ENCODE data around the gene DDX1. TPM values are rescaled to one million over a fixed set of nuclear protein-coding genes. Genes with fewer than 3 reads are reported as not detected.

Gene DDX1
- total and polyA plus RNA-seq, 9 donors, result 36.5 to 80.1 (median 67.4) TPM

GRCh38 chr2:15595342-15595905 lies 3.8 kb downstream of the DDX1 start:
- WGBS, 3 donors, result 93 to 96% (median 95%) methylated on average over 6 of the region's 6 CpGs
- Histone ChIP-seq H3K9me3 (no peaks in the 10 kb centered on the region), H3K4me3 (no peak overlapping the region), H3K4me1 (ENCODE audit: insufficient read depth) (peaks cover 7% of the 10 kb centered on the region), H3K36me3 (no peaks in the 10 kb centered on the region), H3K27me3 (no peaks in the 10 kb centered on the region), H3K27ac (no peak overlapping the region)
- DNase-seq, result no peak
- no peak for TF ChIP-seq POLR2A (IDR thresholded peaks at IDR 0.05)
- TF ChIP-seq EP300 (IDR thresholded peaks at IDR 0.05), result no peak
- no peak for TF ChIP-seq CTCF (IDR thresholded peaks at IDR 0.05)
- intact Hi-C loops (cut with DNase I), result no loop called here

- no peak overlapping the region for H3K4me3 ChIP-seq
- peaks cover 6% of the 10 kb centered on the region for H3K4me1 ChIP-seq (ENCODE audit: insufficient read depth)
- no peaks in the 10 kb centered on the region for H3K36me3 ChIP-seq
- intact Hi-C loops (cut with DNase I), result no loop called here
- H3K27me3 ChIP-seq, result no peaks in the 10 kb centered on the region
- H3K27ac ChIP-seq, result no peak overlapping the region
- no peak for DNase-seq
- WGBS, 3 donors, result 96 to 97% (median 97%) methylated on average over 4 of the region's 4 CpGs
- no peak for TF ChIP-seq CTCF (IDR thresholded peaks at IDR 0.05)
- no peak for TF ChIP-seq EP300 (IDR thresholded peaks at IDR 0.05)
- no peak for TF ChIP-seq POLR2A (IDR thresholded peaks at IDR 0.05)
- no peaks in the 10 kb centered on the region for H3K9me3 ChIP-seq
Observed at GRCh38 chr2:15595936-15596335, 4.3 kb downstream of the DDX1 start.

GRCh38 chr2:15596350-15596749 lies 4.7 kb downstream of the DDX1 start:
- no peak overlapping the region for H3K27ac ChIP-seq
- H3K4me1 ChIP-seq (ENCODE audit: insufficient read depth), result peaks cover 4% of the 10 kb centered on the region
- no peaks in the 10 kb centered on the region for H3K27me3 ChIP-seq
- DNase-seq, result no peak
- H3K36me3 ChIP-seq, result no peaks in the 10 kb centered on the region
- TF ChIP-seq POLR2A (IDR thresholded peaks at IDR 0.05) (no peak), EP300 (IDR thresholded peaks at IDR 0.05) (no peak), CTCF (IDR thresholded peaks at IDR 0.05) (no peak)
- intact Hi-C loops (cut with DNase I), result no loop called here
- 87 to 88% (median 87%) methylated on average over 2 of the region's 2 CpGs for WGBS, 3 donors
- H3K9me3 ChIP-seq, result no peaks in the 10 kb centered on the region
- no peak overlapping the region for H3K4me3 ChIP-seq

- no peak for DNase-seq
- intact Hi-C loops (cut with DNase I), result no loop called here
- Histone ChIP-seq H3K27me3 (no peaks in the 10 kb centered on the region), H3K9me3 (no peaks in the 10 kb centered on the region), H3K36me3 (no peaks in the 10 kb centered on the region), H3K4me3 (no peak overlapping the region), H3K27ac (no peak overlapping the region), H3K4me1 (ENCODE audit: insufficient read depth) (peaks cover 2% of the 10 kb centered on the region)
- 89 to 92% (median 91%) methylated on average over 4 of the region's 4 CpGs for WGBS, 3 donors
- TF ChIP-seq POLR2A (IDR thresholded peaks at IDR 0.05) (no peak), CTCF (IDR thresholded peaks at IDR 0.05) (no peak)
Observed at GRCh38 chr2:15596968-15597367, 5.3 kb downstream of the DDX1 start.

Measured in ovary (tissue), 9 donors.